Sigmoid colon (tissue), 4 donors: ENCODE measurements around the gene SRSF9.

Source experiments
- CTCF ChIP-seq, 4 experiments: fragments of 450-650 bp in 3 of 4; fragments of 200-600 bp in 1 of 4; IDR thresholded peaks; one replicate each; pipeline ENCODE4 v1.5.1; 2016 to 2019; ENCODE audit warnings: antibody characterized with exemption in 4 of 4, mild to moderate bottlenecking in 3 of 4, moderate library complexity in 2 of 4
- EP300 ChIP-seq, 4 donors: sonication (generic); formaldehyde crosslinking; IDR thresholded peaks; one replicate each; pipeline ENCODE4 v1.6.1; 2017; ENCODE audit warnings: antibody characterized with exemption in 4 of 4
- POLR2A ChIP-seq, 2 donors: fragments of 450-650 bp; IDR thresholded peaks; one replicate each; pipeline ENCODE4 v1.6.1; 2016; ENCODE audit warnings: antibody characterized with exemption in 2 of 2, mild to moderate bottlenecking in 2 of 2, moderate library complexity in 2 of 2
- POLR2AphosphoS5 ChIP-seq, 4 donors: sonication (generic); formaldehyde crosslinking; IDR thresholded peaks; one replicate each; pipeline ENCODE4 v1.6.1; 2017; ENCODE audit warnings: antibody characterized with exemption in 4 of 4

GRCh38 chr12:120504587-120504986 lies 35.0 kb upstream of the SRSF9 start:
- TF ChIP-seq CTCF (IDR thresholded peaks at IDR 0.05): no peak
- no peak for TF ChIP-seq POLR2AphosphoS5 (IDR thresholded peaks at IDR 0.05)
- no peak for TF ChIP-seq POLR2A (IDR thresholded peaks at IDR 0.05)
- no peak for TF ChIP-seq EP300 (IDR thresholded peaks at IDR 0.05)
